NCI-H2029 (cell line): ENCODE measurements around the gene KLHL14.

Experiments
- DNase-seq: peaks from one replicate; lab custom pipeline; 2025; lab: John Stamatoyannopoulos, UW

The KLHL14 gene

GRCh38 chr18:32770054-32770665, 2.7 kb downstream of the KLHL14 start:
- DNase-seq, result no peak

- peak; percentile 22 for DNase-seq
Measured at GRCh38 chr18:32769586-32770053, 3.2 kb downstream of the KLHL14 start.

DNA sequence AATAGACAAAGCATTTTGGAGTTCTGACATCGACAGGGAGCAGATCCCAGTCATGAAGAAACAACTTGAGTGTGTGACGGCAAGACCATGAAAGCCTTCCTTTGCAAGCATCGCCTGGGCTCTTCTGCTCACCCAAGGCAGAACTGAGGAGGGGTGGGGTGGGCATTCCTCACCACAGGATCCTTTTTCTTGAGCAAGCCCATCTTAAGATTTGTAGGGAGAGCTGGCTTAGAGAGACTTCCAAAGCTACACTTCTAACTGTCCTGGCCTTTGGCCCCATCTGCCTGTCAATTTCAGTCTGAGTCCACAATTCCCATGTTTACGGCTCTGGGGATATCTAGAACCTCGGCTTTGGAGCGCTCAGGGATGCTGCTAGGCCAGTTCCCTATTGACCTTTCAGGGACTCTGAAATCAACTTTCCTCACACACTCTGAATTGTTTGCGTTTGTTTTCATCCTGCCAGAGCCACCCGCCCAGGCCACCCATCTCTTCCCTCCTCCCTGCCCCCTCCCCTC, 3.7 kb downstream of the KLHL14 start:
- DNase-seq, result no peak

DNA sequence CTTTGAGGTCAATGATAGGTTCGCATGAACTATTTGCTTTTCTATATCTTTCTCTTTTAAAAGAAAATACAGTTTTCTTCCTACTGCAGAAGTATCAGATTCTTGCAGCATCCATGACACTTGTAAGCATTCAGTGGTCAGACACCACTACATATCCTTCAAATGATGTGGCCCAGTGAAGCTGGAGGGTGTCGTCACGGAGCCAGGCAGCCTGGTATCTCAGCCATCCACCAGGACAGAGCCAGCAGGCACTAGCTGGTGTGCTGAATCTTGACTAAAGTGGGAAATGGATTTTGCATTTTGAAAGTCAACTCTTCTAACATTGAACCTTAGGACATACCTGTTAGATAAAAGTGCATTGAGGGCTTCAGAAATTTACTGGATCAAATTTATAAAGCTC, 5.4 kb downstream of the KLHL14 start:
- DNase-seq, result no peak

DNA sequence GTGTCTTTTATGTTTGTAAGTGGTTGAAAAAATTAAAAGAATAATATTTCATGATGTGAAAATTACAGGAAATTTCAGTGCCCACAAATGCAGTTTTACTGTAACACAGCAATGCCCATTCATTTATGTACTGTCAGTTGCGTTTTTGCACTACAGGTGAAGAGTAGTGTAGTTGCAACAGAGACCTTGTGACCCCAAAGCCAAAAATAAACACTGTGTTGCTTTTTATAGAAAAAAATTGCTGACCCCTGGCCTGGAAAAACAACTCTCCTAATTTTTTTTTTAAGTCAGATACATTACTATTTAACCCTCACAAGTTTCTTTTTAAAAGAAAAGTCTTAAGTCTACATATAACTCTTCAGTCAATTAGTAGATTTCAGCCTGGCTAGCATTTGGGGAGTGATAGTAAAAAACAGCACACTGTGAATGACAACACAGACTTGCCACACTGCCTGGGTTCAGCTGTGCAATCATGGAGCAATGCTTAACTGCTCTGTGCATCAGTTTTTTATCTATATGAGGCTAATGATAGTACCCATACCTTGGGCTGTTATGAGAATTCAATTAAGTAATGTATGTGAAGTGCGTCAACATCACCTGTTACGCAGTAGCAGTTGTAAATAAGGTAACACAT, 8.1 kb downstream of the KLHL14 start:
- no peak for DNase-seq

- no peak for DNase-seq
Measured at GRCh38 chr18:32763293-32763692, 9.5 kb downstream of the KLHL14 start.

DNA sequence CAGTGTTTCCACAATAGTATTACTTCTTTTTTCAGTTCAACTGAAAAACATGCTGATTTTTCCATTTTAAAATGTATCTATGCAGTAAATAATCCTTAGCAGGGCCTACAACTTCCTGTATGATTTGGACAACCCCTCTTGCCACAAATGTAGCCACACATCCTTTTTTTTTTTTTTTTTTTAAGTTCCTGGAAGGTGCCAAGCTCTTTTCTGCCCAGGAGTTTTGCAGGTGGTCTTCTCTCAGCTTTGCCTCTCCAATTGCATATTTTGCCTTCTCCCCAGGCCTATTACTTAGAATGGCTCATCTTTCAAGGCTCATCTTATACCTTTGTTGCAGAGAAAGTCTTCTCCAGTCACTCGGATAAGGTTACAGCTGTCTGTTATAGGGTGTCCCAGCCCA, 11.6 kb downstream of the KLHL14 start:
- DNase-seq, result no peak

DNA sequence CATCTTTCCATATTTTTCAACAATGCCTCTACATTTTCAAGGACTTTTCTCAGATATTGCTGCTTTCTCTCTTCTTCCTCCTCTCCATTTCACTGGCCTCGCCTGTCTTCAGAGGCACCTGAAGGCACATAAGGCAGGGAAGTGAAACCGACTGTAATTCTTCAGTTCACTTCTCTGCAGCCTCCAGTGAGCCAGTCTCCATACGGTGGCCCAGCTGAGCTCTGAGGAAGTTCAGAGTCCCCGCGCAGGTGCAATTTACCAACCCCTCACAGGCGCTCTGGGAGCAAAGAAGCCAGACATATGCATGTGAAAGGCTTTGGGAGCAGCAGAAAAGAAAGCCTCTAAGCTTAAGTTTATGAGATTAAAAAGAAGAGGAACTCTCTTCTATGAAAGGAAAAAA, 12.4 kb downstream of the KLHL14 start:
- DNase-seq, result no peak

GRCh38 chr18:32759611-32760167, 13.1 kb downstream of the KLHL14 start:
- no peak for DNase-seq

DNA sequence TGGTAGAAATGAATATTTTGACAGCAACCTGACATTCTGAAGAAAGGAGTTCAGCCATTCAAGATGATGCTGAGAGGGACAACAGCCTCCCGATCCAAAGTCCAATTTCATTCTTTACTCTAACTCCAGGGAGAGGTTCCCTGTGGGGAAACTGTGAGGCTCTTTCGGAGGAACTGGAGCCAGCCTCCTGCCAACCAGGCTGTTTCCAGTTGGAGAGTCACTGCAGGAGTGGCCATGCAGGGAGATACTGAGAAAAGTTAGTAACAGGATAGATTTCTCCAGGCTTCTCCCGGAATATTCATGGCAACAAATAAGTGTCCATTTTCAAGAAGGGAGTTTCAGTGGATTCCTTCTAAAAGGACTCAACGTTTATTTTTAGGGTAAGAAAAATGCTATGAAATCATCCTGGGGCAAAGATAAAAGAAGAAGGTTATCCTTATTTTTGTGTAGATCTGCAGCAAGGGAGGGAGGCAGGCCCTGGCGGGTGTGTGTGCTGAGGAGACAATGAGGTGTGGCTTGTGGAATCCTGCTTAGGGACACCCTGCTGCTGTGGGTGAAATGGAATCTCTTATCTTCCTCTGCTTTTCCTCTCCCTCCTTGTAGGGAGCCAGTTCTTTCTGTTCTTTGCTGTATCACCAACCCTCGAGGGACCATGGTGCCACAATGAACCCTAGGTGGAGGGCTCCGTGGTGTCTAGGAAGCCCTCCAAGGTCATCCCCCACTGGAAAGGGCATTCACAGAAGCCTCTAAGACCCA, 18.1 kb downstream of the KLHL14 start:
- DNase-seq, result no peak

DNA sequence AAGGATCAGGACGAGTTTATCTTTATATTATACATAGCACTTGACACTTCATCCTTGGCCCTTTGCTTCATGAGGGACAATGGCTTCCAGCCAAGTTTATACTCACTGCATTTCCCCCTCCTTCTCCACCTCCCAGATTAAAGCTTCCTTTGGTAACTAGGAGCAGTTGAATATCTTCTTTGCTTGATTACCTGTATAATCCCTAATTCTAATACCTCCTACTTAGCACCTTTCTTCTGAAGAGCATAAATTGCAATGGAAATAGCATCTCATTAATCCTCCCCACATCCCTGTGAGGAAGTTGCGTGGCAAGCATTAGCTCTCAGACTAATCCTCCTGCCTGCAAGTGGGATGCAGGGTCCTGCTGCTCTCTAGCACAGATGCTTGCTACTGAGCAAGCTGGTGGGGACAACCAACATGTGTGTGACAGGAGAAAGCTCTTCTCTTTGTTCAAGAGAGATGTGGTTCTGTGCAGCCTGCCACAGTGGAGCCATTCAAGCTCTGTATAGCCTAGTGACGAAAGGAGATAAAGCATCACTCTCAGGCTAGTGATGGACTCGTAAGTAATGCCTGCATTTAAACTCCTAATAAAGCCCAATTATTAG, 19.1 kb downstream of the KLHL14 start:
- no peak for DNase-seq

DNA sequence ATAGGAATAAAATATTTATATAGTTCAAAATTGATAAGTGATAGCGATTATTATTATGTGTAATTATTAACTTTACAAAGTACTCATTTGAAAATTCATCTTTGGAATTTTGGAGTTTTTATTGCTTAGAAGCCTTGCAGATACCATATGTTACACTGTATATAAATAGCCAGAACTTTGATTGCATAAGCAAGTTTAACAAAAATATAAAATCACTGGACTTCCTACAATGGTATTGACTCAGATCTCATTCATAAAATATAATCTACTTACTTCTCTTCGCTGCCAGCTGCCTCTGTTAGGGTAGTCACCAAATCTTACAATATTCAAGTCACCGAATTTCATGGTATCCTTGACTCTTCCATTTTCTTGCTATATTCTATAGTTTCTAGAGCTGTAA, 22.5 kb downstream of the KLHL14 start:
- DNase-seq, result no peak

GRCh38 chr18:32749809-32750208, 23.0 kb downstream of the KLHL14 start:
- DNase-seq, result no peak

- DNase-seq, result no peak
Measured at GRCh38 chr18:32742579-32742978, 30.2 kb downstream of the KLHL14 start.

- DNase-seq, result peak; percentile 56
Measured at GRCh38 chr18:32735781-32736180, 37.0 kb downstream of the KLHL14 start.

DNA sequence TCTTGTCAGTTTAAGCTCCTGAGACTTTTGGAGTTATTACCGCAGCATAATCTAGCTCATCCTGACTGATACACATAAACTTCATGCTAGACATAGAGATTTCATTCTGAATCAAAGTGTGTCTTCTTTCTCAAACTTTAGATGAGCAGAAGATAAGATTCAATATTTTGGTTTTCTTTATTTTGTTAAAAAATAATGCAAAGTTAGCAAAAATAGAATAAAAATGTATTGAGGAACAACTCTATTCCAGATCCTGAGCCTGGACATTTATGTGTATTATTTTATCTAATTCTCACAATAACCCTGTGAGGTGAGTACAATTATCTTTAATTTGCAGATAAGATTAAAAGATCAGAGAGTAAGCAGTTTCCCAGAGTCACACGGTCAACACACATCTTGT, 38.4 kb downstream of the KLHL14 start:
- no peak for DNase-seq

DNA sequence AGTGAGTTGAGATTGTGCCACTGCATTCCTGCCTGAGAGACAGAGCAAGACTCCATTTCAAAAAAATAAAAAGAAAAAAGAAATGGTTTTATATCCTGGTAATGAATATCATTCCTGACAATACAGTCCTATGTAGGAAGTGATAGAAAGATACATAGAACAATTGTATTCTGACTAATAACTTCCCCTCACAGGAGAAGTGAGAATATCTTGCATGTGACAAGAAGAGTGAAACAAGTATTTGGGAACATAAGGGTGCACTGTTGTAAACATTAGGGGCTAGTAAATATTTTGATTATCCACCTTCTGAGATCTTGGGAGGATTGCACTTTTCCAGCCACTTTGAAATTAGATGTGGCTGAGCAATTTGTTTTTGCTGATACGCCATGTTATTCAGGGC, 40.7 kb downstream of the KLHL14 start:
- no peak for DNase-seq

GRCh38 chr18:32730620-32731091, 42.2 kb downstream of the KLHL14 start:
- DNase-seq, result peak; percentile 50

GRCh38 chr18:32730068-32730467, 42.8 kb downstream of the KLHL14 start:
- no peak for DNase-seq

- peak; percentile 28 for DNase-seq
Measured at GRCh38 chr18:32724071-32724749, 48.6 kb downstream of the KLHL14 start.

GRCh38 chr18:32722279-32722678, 50.5 kb downstream of the KLHL14 start:
- no peak for DNase-seq

DNA sequence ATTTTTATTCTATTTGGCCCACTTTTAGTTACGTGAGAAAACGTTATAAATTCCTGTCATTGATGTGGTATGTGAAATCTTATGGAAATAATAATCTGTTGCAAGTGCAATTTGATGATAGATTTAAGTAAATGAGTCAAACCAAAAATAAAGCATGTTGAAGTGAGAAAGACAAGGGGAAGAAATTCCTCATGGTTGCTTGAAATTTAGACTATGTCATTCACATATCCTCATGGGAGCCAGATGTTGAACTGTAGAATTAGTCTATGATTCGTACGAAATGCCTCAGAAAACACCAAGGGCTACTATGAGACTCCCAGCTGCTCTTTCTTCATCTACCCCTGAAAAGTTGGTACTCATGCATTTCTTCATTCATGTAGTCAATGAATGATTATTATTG, 55.7 kb downstream of the KLHL14 start:
- no peak for DNase-seq
